Heart right ventricle (tissue), 16 donors: ENCODE results near the gene LRCH4. TPM values are rescaled to one million over a fixed set of nuclear protein-coding genes. Genes with fewer than 3 reads are reported as not detected.

Experiments
- ATAC-seq, 8 donors: fragments of 200-7000 bp; cut with Tn5 transposase; one replicate each; pipeline ENCODE4 v1.9.1; 2020; ENCODE audit warnings: mild to moderate bottlenecking in 8 of 8, moderate library complexity in 8 of 8, moderate number of reproducible peaks in 1 of 8
- DNase-seq, 2 donors: peaks; one replicate each; pipeline ENCODE4 v3.0.0-alpha.2; 2020
- H3K27ac ChIP-seq, 10 donors: fragments of 200-600 bp; sonication (generic) in 2 of 10; one replicate each; pipeline versions ENCODE4 v1.5.0 to v1.8.0; 2020 to 2022; ENCODE audit warnings: mild to moderate bottlenecking in 3 of 10
- H3K27me3 ChIP-seq, 7 donors: fragments of 200-600 bp; one replicate each; pipeline ENCODE4 v1.8.0; 2021 to 2022; ENCODE audit warnings: mild to moderate bottlenecking in 2 of 7
- H3K36me3 ChIP-seq, 9 donors: fragments of 200-600 bp; sonication (generic) in 1 of 9; one replicate each; pipeline versions ENCODE4 v1.5.0 to v1.8.0; 2020 to 2022; ENCODE audit warnings: mild to moderate bottlenecking in 2 of 9
- H3K4me1 ChIP-seq, 9 donors: fragments of 200-600 bp; sonication (generic) in 1 of 9; one replicate each; pipeline versions ENCODE4 v1.5.0 to v1.8.0; 2020 to 2022; ENCODE audit warnings: mild to moderate bottlenecking in 4 of 9
- H3K4me3 ChIP-seq, 10 donors: fragments of 200-600 bp; sonication (generic) in 2 of 10; one replicate each; pipeline versions ENCODE4 v1.5.0 to v1.8.0; 2020 to 2022; ENCODE audit warnings: mild to moderate bottlenecking in 7 of 10, moderate library complexity in 2 of 10
- H3K9me3 ChIP-seq, 11 donors: fragments of 200-600 bp in 10 of 11; sonication (generic) in 2 of 11; one replicate each; pipeline versions ENCODE4 v1.5.0 to v1.8.0; 2013 to 2022; ENCODE audit warnings: mild to moderate bottlenecking in 2 of 11, control low read depth in 1 of 11, moderate library complexity in 1 of 11
- WGBS, 2 donors: extraction: QIAGEN DNeasy Blood & Tissue Kit; methylation state at CpG; one replicate each; pipeline ENCODE4 v1.1.7; 2013; ENCODE audit warnings: inconsistent platforms in 1 of 2; 5-methylcytosine and 5-hydroxymethylcytosine counted together
- intact Hi-C, 10 donors: fragments of 100-400 bp; cut with DNase I; formaldehyde crosslinking; loops; one replicate each; pipeline versions ENCODE4 v1.11.1 to v1.14.2; 2022
- polyA plus RNA-seq, 2 donors: library from polyadenylated mRNA; stranded (reverse); fragments of 200-250 nt; gene quantifications; one replicate each; pipeline ENCODE4 v1.2.3, GENCODE V29; 2013
- total RNA-seq, 10 donors: library from RNA; stranded (reverse); fragmentation: NEBNext Ultra II Directional in 3 of 10; extraction: Animal tissue kit (Norgen Biotek cat#: 25700) in 3 of 10; gene quantifications; one replicate each; pipeline versions ENCODE4 v1.2.1 to v1.2.4, GENCODE V29; 2021 to 2023
- TF ChIP-seq, protein P1 (sequence below), 9 donors: fragments of 200-600 bp; sonication (generic) in 2 of 9; IDR thresholded peaks; one replicate each; pipeline versions ENCODE4 v1.5.0 to v1.8.0; 2021 to 2022; ENCODE audit warnings: antibody characterized with exemption in 9 of 9, mild to moderate bottlenecking in 5 of 9, moderate library complexity in 1 of 9
- donor health status: Arrhythmogenic right ventricular cardiomyopathy.
- donor health status: ischemic (EF 13 %, LVEDD 7.1; RV severe dilation, severe dysfunction).
- donor health status: healthy with polysubstance abuse.
- donor health status: DM: no; HTN: yes; CAD: no.
- donor health status: DM: no; HTN: no; CAD: no.
- donor health status: ischemic (EF 25% LVEDD 6.9; RV normal size, moderate dysfunction).
- donor health status: ischemic (EF 25% LVEDD 5.7; RV mildly dilated, moderate dysfunction).
- donor health status: healthy.
- donor health status: DM: yes; HTN: yes; CAD: no.
- donor health status: Ischemic cardiomyopathy.
- donor health status: ischemic (EF 35%, LVEDD 5.7; RV mildly dilated, moderate dysfunction).
- donor health status: nonischemic (EF 11% LVEDD 7.7; RV severe dilation, severe dysfunction).
- donor health status: DM: yes; HTN: yes; CAD: no.
- donor health status: PGD.
- donor health status: ischemic (EF 29% LVEDD 5.4; RV normal size, mild dysfunction).
- donor health status: nonischemic (EF 23%, LVEDD 6.1; RV moderate dilation, normal function).

The LRCH4 gene
- total and polyA plus RNA-seq, 12 donors = 18.4 to 57.6 (median 24.1) TPM

DNA sequence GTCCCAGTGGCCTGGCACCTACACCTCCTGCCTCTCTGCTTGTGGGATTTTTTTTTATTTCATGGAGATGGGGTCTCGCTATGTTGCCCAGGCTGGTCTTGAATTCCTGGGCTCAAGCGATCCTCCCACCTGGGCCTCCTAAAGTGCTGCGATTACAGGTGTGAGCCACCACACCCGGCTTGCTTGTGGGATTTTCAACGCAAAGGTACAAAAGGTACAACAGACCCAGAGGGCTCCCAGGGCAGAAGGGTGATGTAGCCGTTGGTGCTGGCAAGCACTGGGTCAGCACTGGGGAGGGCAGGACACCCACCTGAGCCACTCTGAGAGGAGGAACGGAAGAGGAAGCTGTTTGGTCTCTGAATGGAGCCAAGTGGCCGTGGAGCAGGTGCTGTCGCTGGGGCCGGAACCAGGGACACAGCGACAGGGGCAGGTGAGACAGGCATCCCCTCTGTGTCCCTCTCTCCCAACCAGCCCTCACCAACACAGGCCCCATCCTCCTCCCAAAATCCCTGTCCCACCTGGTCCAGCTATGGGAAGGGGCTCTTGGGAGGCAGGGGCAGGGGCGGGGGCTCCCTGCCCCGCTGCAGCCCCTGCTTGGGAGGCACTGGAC, 9.4 kb downstream of the LRCH4 start:
- WGBS, 2 donors = 92 to 95% methylated on average over 13 of the region's 13 CpGs
- TF ChIP-seq, protein P1, sequence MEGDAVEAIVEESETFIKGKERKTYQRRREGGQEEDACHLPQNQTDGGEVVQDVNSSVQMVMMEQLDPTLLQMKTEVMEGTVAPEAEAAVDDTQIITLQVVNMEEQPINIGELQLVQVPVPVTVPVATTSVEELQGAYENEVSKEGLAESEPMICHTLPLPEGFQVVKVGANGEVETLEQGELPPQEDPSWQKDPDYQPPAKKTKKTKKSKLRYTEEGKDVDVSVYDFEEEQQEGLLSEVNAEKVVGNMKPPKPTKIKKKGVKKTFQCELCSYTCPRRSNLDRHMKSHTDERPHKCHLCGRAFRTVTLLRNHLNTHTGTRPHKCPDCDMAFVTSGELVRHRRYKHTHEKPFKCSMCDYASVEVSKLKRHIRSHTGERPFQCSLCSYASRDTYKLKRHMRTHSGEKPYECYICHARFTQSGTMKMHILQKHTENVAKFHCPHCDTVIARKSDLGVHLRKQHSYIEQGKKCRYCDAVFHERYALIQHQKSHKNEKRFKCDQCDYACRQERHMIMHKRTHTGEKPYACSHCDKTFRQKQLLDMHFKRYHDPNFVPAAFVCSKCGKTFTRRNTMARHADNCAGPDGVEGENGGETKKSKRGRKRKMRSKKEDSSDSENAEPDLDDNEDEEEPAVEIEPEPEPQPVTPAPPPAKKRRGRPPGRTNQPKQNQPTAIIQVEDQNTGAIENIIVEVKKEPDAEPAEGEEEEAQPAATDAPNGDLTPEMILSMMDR (IDR thresholded peaks at IDR 0.05) = no peak
- H3K27me3 ChIP-seq = no peaks in the 10 kb centered on the region
- H3K36me3 ChIP-seq = peaks cover 4 to 87% (median 71%) of the 10 kb centered on the region in 9 donors
- intact Hi-C loops = no loop called here
- no peaks in the 10 kb centered on the region for H3K4me1 ChIP-seq
- H3K9me3 ChIP-seq = no peaks in the 10 kb centered on the region
- DNase-seq = no peak
- ATAC-seq = no peak
- no peak overlapping the region for H3K4me3 ChIP-seq
- H3K27ac ChIP-seq = no peak overlapping the region

DNA sequence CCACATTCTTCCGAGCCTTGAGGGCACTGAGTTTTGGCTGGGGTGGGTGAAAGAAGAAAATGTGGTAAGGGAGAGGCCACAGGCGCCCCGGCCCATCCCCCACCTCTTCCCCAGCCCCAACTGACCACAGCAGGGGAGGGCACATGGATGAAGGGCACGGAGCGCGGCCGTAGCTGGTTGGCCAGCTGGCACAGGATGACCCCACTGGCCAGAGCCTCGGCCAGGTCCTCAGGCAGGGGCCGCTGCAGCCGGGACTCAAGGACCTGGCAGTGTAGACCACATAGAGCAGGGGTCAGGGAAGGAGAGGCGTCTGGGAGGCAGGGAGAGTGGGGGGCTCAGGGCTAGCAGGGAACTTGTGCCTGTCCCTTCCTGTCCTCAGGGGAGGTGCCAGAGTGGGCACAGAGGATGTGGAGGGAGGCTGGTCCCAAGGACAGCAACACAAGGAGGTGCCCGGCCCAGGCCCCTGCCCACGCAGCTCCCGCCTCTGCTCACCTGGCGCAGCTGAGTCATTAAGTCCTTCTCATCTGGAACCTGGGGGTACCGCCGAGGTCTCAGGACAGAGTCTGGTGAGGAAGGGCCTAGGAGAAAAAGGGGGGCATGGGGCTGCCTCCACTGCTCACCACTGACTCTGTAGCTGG, 10.1 kb downstream of the LRCH4 start:
- Histone ChIP-seq H3K27ac (no peak overlapping the region), H3K27me3 (peaks cover 0 to 4% (median 0%) of the 10 kb centered on the region in 7 donors), H3K4me3 (no peak overlapping the region), H3K36me3 (peaks cover 4 to 81% (median 65%) of the 10 kb centered on the region in 9 donors), H3K9me3 (no peaks in the 10 kb centered on the region), H3K4me1 (peaks cover 0 to 3% (median 0%) of the 10 kb centered on the region in 9 donors)
- intact Hi-C loops = no loop called here
- DNase-seq = no peak
- WGBS, 2 donors = 91% methylated on average over 17 of the region's 17 CpGs
- TF ChIP-seq, protein P1 (IDR thresholded peaks at IDR 0.05) = no peak
- ATAC-seq = no peak

DNA sequence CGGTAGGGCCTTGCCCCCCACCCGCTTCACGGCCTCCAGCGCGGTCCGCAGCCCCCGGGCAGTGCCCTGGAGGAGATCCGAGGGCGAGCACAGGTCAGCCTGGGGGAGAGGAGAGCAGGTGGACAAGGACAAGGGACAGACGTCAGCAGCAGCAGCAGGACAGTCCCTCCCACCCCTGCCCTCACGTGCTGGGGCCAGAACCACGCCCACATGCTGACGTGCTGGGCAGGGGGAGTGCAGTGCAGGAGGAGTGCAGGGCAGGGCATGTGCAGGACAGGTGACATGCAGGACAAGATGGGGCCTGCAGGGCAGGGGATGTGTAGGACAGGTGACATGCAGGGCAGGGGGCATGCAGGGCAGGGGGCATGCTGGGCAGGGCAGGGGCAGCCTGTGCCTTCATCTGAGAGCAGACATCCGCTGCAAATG, 10.7 kb downstream of the LRCH4 start:
- Histone ChIP-seq H3K36me3 (peaks cover 4 to 76% (median 61%) of the 10 kb centered on the region in 9 donors), H3K9me3 (no peaks in the 10 kb centered on the region), H3K4me3 (no peak overlapping the region), H3K4me1 (peaks cover 0 to 10% (median 4%) of the 10 kb centered on the region in 9 donors), H3K27me3 (peaks cover 0 to 11% (median 0%) of the 10 kb centered on the region in 7 donors), H3K27ac (no peak overlapping the region)
- 74 to 82% methylated on average over 14 of the region's 14 CpGs for WGBS, 2 donors
- no peak for DNase-seq
- TF ChIP-seq, protein P1 (IDR thresholded peaks at IDR 0.05) = no peak
- ATAC-seq = no peak
- intact Hi-C loops = no loop called here

GRCh38 chr7:100574362-100575205, 11.3 kb downstream of the LRCH4 start:
- Histone ChIP-seq H3K27me3 (peaks cover 0 to 17% (median 0%) of the 10 kb centered on the region in 7 donors), H3K4me3 (no peak overlapping the region), H3K9me3 (no peaks in the 10 kb centered on the region), H3K36me3 (peaks cover 4 to 70% (median 55%) of the 10 kb centered on the region in 9 donors), H3K4me1 (peaks cover 0 to 16% (median 10%) of the 10 kb centered on the region in 9 donors), H3K27ac (no peak overlapping the region)
- intact Hi-C loops = no loop called here
- WGBS, 2 donors = 94% methylated on average over 44 of the region's 44 CpGs
- DNase-seq = no peak
- no peak for ATAC-seq
- TF ChIP-seq, protein P1 (IDR thresholded peaks at IDR 0.05) = no peak
